Tibial nerve (tissue), 3 donors: ENCODE data around the gene WDR87.

ENCODE experiments used
- CTCF ChIP-seq, 5 experiments: fragments of 200-600 bp in 3 of 5; fragments of 450-650 bp in 2 of 5; sonication (generic) in 3 of 5; IDR thresholded peaks; one replicate each; pipeline ENCODE4 v1.5.1; 2016 to 2019; ENCODE audit warnings: antibody characterized with exemption in 5 of 5, mild to moderate bottlenecking in 3 of 5, moderate library complexity in 2 of 5
- POLR2A ChIP-seq, 2 donors: fragments of 450-650 bp; IDR thresholded peaks; one replicate each; pipeline ENCODE4 v1.6.1; 2017; ENCODE audit warnings: antibody characterized with exemption in 2 of 2, mild to moderate bottlenecking in 2 of 2, moderate library complexity in 2 of 2

GRCh38 chr19:37903096-37903495, 3.3 kb downstream of the WDR87 start:
- no peak for TF ChIP-seq CTCF (IDR thresholded peaks at IDR 0.05)
- no peak for TF ChIP-seq POLR2A (IDR thresholded peaks at IDR 0.05)
